GM19238 (cell line): ENCODE data around the gene CTDP1.

Source experiments
- DNase-seq: peaks from one replicate; pipeline ENCODE4 v3.0.0; 2011; ENCODE audit warnings: low spot score; ENCODE audit not compliant: insufficient read length

Gene CTDP1

DNA sequence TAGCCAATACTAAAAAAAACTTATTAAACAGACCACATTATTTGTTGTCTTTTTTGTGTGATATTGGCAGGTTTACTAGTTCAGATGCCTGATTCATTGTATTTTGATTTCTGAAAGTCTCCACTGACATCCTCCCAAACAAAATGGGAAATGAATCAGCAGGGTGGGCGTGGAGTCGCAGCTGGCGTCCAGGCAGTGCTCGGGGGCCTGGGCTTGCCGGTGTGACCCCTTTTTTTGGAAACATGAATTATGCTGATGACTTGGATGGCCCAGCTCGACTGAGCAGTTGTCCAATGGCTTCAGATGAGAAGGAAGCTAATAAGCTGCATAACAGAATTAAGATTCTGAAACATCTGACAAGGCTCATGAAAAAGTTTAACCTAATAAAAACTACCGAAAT lies 116.4 kb downstream of the CTDP1 start:
- DNase-seq, result no peak

DNA sequence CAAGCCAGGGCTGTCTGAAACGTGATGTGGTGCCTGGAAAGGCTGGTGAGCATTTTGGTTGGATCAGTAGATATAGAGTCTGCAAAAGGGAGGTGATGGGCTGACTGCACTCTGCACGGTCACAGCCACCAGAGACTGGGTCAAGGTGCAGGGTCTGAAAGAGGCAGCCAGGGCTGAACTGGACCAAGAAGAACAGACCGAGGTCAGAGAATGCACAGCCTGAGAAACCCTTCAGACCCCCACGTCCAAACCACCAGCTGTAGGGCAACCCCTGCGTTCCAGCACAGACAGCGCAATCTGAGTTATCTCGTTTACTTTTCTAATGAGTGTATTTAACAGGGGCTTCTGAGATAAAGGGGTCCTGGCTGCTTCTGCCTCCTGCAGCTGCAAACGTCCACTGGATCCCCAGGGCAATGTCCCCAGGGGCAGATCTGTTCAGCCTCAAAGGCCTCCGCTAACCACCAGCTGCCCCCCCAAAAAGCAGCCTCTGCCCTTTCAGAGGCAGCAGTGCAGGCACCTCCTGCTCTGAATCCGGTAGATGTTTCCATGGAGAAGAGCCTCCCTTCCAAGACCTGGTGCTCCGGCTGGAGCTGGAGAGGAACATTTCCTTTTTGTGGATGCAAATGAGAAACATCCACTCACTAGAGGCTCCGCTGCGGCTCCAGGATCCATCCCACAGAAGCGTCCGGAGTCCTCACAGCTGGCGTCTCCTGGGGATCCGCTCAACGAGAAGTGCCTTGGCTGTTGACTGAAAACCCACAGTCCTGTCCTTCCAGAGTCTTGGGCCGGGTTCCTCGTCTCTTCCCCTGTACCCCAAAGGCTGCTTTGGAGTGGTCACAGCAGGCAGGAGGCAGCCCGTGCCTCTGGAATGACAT lies 117.2 kb downstream of the CTDP1 start:
- no peak for DNase-seq

DNA sequence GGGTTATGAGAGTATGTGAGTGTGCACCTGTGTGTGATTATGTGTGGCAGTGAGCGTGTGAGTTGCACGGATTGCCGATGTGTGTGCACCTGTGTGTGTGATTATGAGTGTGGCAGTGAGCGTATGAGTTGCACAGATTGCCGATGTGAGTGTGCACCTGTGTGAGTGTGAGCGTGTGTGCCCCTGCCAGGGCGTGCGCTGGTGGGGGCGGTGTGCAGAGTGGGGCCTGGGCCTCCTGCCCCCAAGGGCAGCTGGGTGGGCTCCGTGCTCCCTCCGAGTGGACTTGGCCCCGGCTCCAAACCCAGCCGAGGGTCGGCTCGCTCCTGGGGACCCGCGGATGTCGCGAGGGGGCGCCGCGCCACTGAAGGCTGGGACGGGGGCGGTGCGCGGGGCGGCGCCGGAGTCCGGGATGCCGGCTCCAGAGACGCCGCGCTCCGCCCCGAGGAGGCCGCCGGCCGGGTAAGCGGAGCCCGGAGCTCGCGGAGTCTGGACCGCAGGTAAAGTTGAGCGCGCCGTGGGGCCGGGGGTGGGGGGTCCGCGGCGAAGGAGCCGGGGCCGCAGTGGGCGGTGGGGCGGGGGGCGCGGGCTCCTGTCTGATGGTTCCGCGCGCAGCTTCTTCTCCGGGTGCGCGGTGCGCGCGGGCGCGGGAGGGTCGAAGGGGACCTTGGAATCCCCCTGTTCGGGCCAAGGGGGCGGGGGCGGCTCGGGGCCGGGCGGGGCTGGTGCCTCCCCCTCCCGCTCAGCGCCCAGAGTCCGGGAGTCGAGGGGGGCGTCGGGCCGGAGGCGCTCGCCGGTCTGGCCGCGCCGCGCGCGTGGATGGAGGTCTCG lies 118.1 kb downstream of the CTDP1 start, which contains the start of gene KCNG2:
Gene KCNG2 (plus strand): TSS at position 421 of the 828 bp plus-strand sequence. CDS start 65,730 bp downstream, outside the sequence.
- DNase-seq, result peak; percentile 67

DNA sequence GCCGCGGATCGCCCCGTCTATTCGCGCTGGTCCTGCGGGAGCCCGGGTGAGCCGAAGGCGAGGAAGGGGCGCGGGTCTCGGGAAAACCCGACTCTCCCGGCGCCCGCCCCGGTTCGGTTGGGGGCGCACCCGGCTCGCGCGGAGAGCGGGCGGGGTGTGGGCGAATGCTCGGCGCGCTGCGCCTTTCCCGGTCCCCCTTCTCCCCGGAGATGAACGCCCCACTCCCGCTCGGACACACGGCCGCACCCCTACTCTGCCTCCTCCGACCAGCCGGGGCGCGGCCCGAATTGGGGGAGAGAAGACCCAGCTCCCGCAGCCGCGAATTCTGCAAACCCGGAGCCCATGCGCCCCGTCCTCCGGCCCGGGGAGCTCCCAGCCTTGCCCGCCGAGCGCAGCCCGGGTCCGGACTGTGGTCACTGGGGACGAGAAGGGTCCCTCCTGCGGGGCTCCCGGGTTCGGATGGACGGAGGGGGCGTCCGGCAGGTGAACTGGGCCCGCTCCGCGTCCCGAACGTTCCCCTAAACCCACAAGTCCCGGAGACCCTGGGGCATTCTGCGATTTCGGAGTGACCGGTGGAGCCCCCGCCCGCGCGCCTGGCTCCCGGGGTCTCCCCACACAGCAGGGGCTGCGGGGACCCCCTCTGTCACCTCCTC lies 118.9 kb downstream of the CTDP1 start:
- no peak for DNase-seq

DNA sequence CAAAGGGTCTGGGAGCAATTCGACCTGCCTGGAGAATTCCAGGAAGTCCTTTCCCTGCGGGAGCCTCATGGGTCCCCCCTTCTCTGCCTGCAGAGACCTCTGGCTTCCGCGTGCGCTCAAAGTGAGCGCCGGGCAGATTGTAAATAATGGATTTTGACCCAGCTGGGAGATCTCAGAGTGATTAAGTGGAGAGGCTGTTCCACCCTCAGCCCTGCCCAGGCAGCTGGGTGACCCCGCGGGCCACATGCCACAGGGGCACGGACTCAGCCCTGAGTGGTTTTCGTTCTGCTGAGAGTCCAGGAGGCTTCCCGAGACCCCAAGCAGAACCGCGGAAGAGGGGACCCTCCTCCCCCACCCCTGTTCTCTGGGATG lies 119.4 kb downstream of the CTDP1 start:
- DNase-seq, result no peak

DNA sequence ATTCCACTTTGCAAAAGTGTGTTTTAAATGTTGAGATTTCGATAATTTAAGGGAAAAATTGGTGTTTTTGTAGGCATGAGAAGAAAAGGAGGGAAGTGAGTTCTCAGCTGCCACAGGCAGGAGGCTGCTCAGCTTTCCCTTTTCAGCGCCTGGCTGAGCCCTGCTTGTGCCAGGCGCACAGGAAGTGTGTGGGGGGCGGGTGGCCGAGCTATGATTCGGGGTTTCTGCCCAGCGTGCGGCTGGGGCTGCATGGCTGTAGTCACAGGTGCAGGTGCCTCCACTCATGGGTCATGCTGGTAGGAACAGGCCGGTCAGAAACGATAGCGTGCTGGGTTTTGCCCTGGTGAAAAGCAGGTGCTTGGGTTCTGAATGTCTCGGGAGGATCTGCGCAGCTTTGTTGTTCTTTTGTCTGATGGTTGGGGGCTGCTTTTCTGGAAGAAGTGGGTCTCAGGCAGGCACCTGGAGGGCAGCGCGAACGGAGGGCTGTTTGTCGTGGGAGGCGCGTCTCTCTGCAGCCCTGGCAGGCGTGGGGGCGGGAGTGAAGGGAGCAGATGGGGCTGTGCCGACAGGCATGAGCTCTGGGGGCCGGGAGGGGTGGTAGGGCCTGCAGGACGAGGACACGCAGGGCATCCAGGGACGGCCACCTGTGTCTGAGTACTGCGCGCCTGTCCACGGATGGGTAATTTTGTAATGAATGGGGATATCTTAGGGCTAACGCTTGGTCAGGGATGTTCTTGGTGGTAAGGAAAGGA lies 120.2 kb downstream of the CTDP1 start:
- no peak for DNase-seq

DNA sequence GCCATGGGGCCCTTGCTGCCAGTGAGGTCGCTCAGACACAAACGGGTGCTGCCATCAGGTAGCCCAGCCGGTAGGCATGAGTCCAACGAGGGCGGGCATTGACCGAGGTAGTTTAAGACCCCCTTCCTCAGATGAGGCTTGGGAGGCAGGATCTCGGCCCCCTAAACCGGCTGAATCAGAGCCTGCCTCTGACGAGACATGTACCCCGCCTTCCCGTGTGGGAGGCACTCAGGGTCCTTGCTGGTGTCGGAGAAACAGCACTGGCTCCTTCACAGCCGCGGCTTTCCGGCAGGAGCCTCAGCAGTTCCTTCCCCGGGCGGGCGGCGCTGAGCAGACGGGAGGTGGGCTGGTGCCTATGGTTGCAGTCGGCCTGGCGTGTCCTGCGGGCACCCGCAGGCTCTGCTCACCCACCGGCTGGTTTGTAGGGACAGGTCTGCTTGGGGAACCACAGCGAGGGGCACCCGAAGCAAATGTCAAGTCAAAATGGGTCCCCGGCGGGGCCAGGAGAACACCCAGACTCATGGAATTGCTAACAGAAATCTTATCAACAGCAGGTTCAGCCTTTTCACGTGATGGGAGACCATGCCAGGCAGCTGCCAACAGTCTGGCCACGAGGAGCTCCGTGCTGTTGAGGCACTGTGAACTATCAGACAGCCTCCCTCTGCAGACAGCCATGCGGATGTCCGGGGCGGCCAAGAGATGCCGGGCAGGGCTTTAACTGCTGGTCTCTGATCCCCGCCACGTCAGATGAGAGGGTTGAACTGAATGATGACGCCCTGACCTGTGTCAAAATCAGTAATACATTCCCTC lies 121.0 kb downstream of the CTDP1 start:
- no peak for DNase-seq

DNA sequence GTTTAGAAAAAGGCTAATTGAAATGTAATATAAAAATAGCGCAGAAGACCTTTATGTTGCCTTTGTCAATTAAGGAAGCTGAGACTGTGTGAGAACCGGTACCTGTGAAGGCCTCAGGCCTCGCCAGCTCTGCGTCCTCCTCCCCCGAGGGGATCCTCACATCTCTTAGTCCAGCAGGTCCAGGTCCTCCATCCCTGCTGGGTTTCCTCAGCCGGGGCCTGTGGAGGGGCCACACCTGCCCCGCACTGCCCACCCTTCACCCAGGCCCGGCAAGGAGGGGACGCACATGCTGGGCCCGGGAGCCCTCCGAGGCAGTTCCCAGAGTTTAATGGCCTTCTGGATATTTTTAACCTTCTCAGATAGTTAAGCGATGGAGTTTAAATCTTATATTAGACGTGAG lies 121.6 kb downstream of the CTDP1 start:
- DNase-seq, result no peak

DNA sequence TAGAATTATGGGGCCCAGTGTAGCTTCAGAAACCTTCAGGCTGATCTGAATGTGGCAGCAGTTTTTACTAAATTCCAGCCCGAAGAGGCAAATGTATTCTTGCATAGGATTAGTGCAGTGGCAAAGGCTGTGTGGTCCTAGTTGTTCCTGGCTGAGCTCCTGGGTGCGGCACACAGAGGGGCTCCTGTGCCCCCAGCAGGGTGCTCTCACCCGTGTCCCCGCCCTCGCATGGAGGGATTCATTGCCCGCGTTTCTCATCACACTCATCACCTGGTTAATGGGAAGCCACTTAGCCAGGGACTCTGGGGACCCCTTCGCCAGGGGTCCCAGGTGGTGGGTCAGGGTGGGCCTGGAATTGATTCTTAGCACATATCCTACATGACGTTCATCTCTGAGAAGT lies 122.0 kb downstream of the CTDP1 start:
- DNase-seq, result no peak

DNA sequence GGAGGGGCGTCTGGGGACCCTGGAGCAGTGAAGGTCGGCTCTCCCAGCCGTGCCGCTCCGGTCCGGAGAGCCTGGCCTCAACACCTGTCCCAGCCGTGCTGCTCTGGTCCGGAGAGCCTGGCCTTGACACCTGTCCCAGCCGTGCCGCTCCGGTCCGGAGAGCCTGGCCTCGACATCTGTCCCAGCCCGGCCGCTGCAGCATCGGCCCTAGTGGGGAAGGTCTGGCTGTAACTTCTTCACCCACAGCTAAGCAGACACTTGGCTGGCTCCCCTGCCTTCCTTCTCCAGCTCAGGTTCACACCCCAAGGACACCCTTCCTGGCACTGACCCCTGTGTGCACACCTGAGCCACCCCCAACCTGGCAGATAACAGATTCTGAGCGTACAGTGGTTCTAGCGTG lies 122.7 kb downstream of the CTDP1 start:
- DNase-seq, result no peak

DNA sequence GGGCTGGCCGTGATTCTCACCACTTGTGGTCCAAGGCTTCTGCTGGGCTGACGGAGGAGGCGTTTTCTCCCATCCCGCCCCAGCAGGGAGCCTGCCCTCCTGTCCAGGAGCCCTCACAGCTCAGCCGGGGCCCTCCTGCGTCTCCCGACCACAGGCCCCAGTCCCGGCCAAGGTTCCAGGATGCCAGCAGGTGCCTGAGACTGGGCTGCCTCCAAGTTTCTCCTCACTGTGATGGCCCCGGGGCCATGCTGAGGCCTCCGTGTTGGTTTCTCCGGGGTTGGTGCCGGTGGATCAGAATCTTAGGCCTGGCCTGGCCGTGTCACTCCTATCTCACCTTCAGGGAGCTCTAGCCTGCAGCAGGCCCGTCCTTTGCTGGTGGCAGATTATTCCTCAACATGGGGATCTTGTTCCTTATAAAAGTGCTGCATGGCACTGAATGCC lies 124.0 kb downstream of the CTDP1 start:
- DNase-seq, result no peak
